Gastroesophageal sphincter (tissue), 4 donors: ENCODE data around the gene NIPBL. TPM values are rescaled to one million over a fixed set of nuclear protein-coding genes. Genes with fewer than 3 reads are reported as not detected.

Source experiments
- ATAC-seq: fragments of 150-250 bp; one replicate; pipeline ENCODE4 v1.9.1; 2016; ENCODE audit warnings: mild to moderate bottlenecking, moderate library complexity
- H3K27ac ChIP-seq, 4 donors: fragments of 200-600 bp; sonication (generic) in 3 of 4; 1 replicate in 3 of 4; 2 replicates in 1 of 4; pipeline ENCODE4 v1.5.1; 2016 to 2019
- H3K27me3 ChIP-seq: fragments of 200-600 bp; sonication (generic); one replicate; pipeline ENCODE4 v1.5.1; 2019
- H3K36me3 ChIP-seq, 2 donors: fragments of 200-600 bp; sonication (generic); one replicate each; pipeline ENCODE4 v1.5.1; 2019; ENCODE audit warnings: control low read depth in 1 of 2
- H3K4me1 ChIP-seq, 3 donors: fragments of 200-600 bp; sonication (generic); 1 replicate in 2 of 3; 2 replicates in 1 of 3; pipeline ENCODE4 v1.5.1; 2016 to 2019; ENCODE audit warnings: control low read depth in 2 of 3
- H3K4me3 ChIP-seq, 2 donors: fragments of 200-600 bp; sonication (generic); one replicate each; pipeline ENCODE4 v1.5.1; 2019; ENCODE audit warnings: mild to moderate bottlenecking in 1 of 2, moderate library complexity in 1 of 2
- H3K9me3 ChIP-seq, 3 donors: fragments of 200-600 bp; sonication (generic); one replicate each; pipeline ENCODE4 v1.5.1; 2017 to 2019; ENCODE audit warnings: control low read depth in 2 of 3
- EP300 ChIP-seq: sonication (generic); formaldehyde crosslinking; IDR thresholded peaks from one replicate; pipeline ENCODE4 v1.6.1; 2017; ENCODE audit warnings: antibody characterized with exemption, mild to moderate bottlenecking
- POLR2A ChIP-seq, 2 donors: fragments of 450-650 bp; IDR thresholded peaks; one replicate each; pipeline ENCODE4 v1.6.1; 2017; ENCODE audit warnings: antibody characterized with exemption in 2 of 2, mild to moderate bottlenecking in 2 of 2, moderate library complexity in 1 of 2
- POLR2AphosphoS5 ChIP-seq: sonication (generic); formaldehyde crosslinking; IDR thresholded peaks from one replicate; pipeline ENCODE4 v1.6.1; 2017; ENCODE audit warnings: antibody characterized with exemption
- WGBS, 2 donors: methylation state at CpG; one replicate each; pipeline ENCODE4 v1.1.5; 2018; ENCODE audit warnings: low coverage in 1 of 2; 5-methylcytosine and 5-hydroxymethylcytosine counted together
- total RNA-seq, 4 donors: library from RNA; depleted of rRNA; stranded (reverse); fragments of >200 nt; gene quantifications; one replicate each; pipeline ENCODE4 v1.1.0, GENCODE V29; 2016
- TF ChIP-seq, protein P1 (sequence below), 4 experiments: fragments of 200-600 bp in 2 of 4; fragments of 450-650 bp in 2 of 4; sonication (generic) in 1 of 4; IDR thresholded peaks; one replicate each; pipeline ENCODE4 v1.5.1; 2017 to 2019; ENCODE audit warnings: antibody characterized with exemption in 4 of 4, mild to moderate bottlenecking in 2 of 4, moderate library complexity in 2 of 4

Gene NIPBL
- total RNA-seq, 4 donors from 2014 or later, result 44.9 to 59.4 (median 51.7) TPM

DNA sequence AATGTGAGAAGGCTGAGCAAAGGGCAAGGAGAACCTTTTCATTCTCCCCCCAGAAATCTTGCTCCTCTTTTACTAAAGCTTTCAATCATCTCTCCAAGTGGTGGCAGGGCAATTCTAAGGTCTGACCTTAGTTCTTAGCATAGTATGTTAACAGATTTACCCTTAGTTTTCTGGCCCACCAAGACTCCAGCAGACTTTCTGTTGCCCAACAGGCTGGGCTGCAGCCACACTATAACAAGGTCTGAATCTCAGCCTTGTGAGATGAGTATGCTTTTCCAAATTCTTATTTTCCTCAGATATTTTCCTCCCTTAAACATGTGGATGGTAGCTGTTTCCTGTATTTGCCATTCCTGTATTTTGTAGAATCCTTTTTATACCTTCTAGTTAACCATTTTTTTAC, 69.5 kb downstream of the NIPBL start:
- no peaks in the 10 kb centered on the region for H3K9me3 ChIP-seq
- H3K27me3 ChIP-seq, result no peaks in the 10 kb centered on the region
- no peak overlapping the region for H3K4me3 ChIP-seq
- ATAC-seq, result no peak
- peaks cover 0 to 73% (median 11%) of the 10 kb centered on the region in 3 donors for H3K4me1 ChIP-seq
- H3K27ac ChIP-seq, result no peak overlapping the region
- no peak for TF ChIP-seq POLR2A (IDR thresholded peaks at IDR 0.05)
- H3K36me3 ChIP-seq, result no peaks in the 10 kb centered on the region

DNA sequence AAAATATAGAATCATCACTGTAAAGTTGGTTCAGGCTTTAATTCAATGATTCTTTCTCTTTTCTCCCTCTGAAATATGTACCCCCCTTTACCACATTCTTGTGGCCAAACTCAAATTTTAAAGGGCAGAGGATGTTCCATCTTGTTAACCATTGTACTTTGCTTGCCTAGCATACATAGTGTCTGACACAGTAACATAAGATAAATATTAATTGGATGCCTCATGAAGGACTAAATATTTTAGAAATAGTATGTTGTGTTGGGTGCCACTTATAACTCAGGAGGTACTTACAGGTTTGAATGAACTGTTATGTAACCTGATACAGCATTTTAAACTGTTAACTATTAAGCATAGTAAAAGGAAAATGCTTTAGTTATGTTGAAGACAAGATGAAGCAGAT, 71.5 kb downstream of the NIPBL start:
- Histone ChIP-seq H3K9me3 (no peaks in the 10 kb centered on the region), H3K4me1 (peaks cover 0 to 84% (median 12%) of the 10 kb centered on the region in 3 donors), H3K27ac (no peak overlapping the region), H3K27me3 (no peaks in the 10 kb centered on the region), H3K36me3 (no peaks in the 10 kb centered on the region), H3K4me3 (no peak overlapping the region)
- TF ChIP-seq POLR2A (IDR thresholded peaks at IDR 0.05), result no peak
- TF ChIP-seq POLR2AphosphoS5, result no peak
- TF ChIP-seq, protein P1, sequence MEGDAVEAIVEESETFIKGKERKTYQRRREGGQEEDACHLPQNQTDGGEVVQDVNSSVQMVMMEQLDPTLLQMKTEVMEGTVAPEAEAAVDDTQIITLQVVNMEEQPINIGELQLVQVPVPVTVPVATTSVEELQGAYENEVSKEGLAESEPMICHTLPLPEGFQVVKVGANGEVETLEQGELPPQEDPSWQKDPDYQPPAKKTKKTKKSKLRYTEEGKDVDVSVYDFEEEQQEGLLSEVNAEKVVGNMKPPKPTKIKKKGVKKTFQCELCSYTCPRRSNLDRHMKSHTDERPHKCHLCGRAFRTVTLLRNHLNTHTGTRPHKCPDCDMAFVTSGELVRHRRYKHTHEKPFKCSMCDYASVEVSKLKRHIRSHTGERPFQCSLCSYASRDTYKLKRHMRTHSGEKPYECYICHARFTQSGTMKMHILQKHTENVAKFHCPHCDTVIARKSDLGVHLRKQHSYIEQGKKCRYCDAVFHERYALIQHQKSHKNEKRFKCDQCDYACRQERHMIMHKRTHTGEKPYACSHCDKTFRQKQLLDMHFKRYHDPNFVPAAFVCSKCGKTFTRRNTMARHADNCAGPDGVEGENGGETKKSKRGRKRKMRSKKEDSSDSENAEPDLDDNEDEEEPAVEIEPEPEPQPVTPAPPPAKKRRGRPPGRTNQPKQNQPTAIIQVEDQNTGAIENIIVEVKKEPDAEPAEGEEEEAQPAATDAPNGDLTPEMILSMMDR (IDR thresholded peaks at IDR 0.05), result no peak
- TF ChIP-seq EP300, result no peak
- no peak for ATAC-seq

DNA sequence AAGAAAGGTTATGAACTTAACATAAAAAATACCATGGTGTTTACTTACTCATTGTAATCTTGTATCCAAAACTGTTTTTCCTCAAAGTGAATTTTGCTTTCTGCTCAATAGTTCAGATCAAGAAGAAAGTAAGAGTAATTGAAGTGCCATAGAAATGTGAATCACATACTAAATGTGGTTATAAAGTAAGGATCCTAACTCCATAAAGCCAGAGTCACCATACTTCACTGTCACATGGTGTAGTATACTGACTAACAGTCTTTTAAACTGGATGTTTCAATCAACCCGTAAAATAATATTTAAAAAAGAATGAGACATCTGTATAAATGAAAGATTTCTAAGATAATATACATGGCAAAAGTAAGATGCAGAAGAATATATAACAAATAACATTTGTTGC, 72.1 kb downstream of the NIPBL start:
- WGBS, 2 donors, result 45 to 83% methylated on average over 1 of the region's 1 CpG
- ATAC-seq, result no peak
- Histone ChIP-seq H3K27me3 (no peaks in the 10 kb centered on the region), H3K27ac (no peak overlapping the region), H3K4me1 (peaks cover 0 to 86% (median 12%) of the 10 kb centered on the region in 3 donors), H3K4me3 (no peak overlapping the region), H3K9me3 (no peaks in the 10 kb centered on the region), H3K36me3 (no peaks in the 10 kb centered on the region)
- TF ChIP-seq POLR2A (IDR thresholded peaks at IDR 0.05), result no peak
- TF ChIP-seq, protein P1 (IDR thresholded peaks at IDR 0.05), result no peak

DNA sequence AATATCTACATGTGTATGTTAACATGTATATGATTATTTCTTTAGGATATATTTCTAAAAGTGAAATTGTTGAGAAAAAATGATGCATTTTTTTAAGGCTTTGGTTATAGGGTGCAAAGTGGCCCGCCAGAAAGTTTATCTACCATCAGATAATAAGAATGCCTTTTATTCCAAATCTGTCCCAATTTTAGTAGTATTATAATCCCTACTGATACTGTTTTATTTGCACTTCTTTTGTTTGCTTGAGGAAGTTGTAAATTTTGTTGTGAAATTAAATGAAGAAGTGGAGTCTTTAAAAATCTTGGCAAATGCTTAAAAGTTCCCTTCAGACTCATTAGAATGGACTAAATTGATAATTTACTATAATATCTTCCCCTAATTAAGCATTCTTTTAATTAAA, 73.0 kb downstream of the NIPBL start:
- Histone ChIP-seq H3K36me3 (no peaks in the 10 kb centered on the region), H3K9me3 (no peaks in the 10 kb centered on the region), H3K27ac (no peak overlapping the region), H3K4me1 (peaks cover 0 to 80% (median 12%) of the 10 kb centered on the region in 3 donors), H3K27me3 (no peaks in the 10 kb centered on the region), H3K4me3 (no peak overlapping the region)
- no peak for TF ChIP-seq POLR2A (IDR thresholded peaks at IDR 0.05)
- TF ChIP-seq POLR2AphosphoS5, result no peak
- no peak for TF ChIP-seq EP300
- TF ChIP-seq, protein P1 (IDR thresholded peaks at IDR 0.05), result no peak
- WGBS, 2 donors, result 96 to 100% methylated on average over 1 of the region's 1 CpG
- ATAC-seq, result no peak

DNA sequence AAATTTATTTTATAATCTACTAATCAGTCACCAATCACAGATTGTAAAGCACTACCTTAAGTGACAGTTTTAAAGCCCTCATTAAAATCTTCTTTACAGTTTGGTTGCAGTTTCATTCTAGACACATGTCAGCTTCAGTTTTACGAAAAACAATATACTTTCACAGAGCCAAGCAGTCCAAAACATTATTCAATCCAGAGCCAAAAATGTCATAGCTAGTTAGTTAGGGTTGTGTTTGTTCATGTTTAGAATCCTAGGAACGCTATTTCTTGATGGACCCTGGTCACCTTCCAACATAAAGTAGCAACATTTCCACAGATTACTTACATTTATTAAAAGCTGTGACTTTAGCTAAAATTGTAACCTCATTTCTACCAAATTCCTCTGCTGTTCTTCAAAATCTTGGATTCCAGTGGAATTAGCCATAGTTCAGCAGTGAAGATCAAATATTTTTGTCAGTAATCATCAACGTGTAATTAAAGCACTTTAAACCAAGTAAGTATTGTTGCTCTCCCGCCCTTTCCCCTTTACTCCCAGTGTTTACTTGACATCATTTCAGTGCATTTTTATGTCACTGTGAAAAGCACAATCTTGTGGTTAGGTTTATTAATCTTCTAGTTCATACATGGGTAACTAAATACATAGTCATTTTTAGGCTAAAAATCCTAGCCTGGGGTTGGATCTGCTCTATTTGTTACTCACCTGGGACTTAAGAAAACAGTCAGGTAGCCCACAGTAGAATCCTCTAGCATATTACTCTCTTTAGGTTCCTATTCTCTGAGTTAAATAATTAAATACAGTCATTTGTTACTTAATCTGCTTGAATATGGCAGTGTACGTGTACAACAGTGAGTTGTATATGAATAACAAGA, 74.3 kb downstream of the NIPBL start:
- H3K27me3 ChIP-seq, result no peaks in the 10 kb centered on the region
- no peak for ATAC-seq
- H3K9me3 ChIP-seq, result no peaks in the 10 kb centered on the region
- TF ChIP-seq EP300, result no peak
- TF ChIP-seq POLR2AphosphoS5, result no peak
- no peak for TF ChIP-seq POLR2A (IDR thresholded peaks at IDR 0.05)
- TF ChIP-seq, protein P1 (IDR thresholded peaks at IDR 0.05), result no peak
- no peak overlapping the region for H3K4me3 ChIP-seq
- peaks cover 0 to 5% of the 10 kb centered on the region in 2 donors for H3K36me3 ChIP-seq
- WGBS, 2 donors, result 23 to 28% methylated on average over 4 to 5 of the region's 5 CpGs
- peaks cover 0 to 70% (median 12%) of the 10 kb centered on the region in 3 donors for H3K4me1 ChIP-seq
- H3K27ac ChIP-seq, result no peak overlapping the region
